Measurements from ENCODE around the gene FGFR1OP2.

The FGFR1OP2 gene

GRCh38 chr12:26921886-26922285 lies 16.4 kb upstream of the FGFR1OP2 start:
- Histone ChIP-seq H3K27ac (ENCODE audit: low read depth, low read length) (no peak overlapping the region), H3K36me3 (ENCODE audit: control insufficient read depth in 1 of 2, insufficient read depth in 2 of 2, low read length in 2 of 2) (peaks cover 11 to 34% of the 10 kb centered on the region in 2 donors), H3K4me3 (ENCODE audit: low read depth in 1 of 2, low read length in 2 of 2) (no peak overlapping the region), H3K9ac (ENCODE audit: low read depth in 1 of 2, low read length in 2 of 2) (no peak overlapping the region), H3K9me3 (ENCODE audit: control insufficient read depth in 1 of 2, low read length in 2 of 2) (no peaks in the 10 kb centered on the region), H3K27me3 (ENCODE audit: control insufficient read depth in 1 of 2, insufficient read depth in 2 of 2, low read length in 2 of 2) (no peaks in the 10 kb centered on the region), H3K4me1 (ENCODE audit: control insufficient read depth in 1 of 2, insufficient read depth in 2 of 2, low read length in 2 of 2) (no peaks in the 10 kb centered on the region)

DNA sequence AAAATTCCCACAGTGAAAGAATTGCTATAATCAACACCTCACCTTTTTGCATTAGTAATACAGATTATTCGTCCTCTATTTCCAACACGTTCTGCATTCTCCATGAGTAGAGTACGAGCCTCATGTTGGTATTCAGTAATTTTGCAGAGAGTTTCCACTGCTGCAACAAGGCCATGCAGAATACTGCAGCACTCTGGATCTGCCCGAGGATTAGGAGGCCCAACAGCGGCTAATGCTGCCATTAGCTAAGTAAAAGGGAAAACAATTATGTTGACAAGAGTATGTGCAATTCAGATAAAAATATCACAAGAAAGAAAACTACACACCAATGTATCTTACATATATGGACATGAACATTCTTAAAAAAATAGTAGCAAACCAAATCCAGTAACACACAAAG lies 9.6 kb upstream of the FGFR1OP2 start:
- Histone ChIP-seq H3K27ac (ENCODE audit: low read depth, low read length) (no peak overlapping the region), H3K36me3 (ENCODE audit: control insufficient read depth in 1 of 2, insufficient read depth in 2 of 2, low read length in 2 of 2) (peaks cover 12 to 37% of the 10 kb centered on the region in 2 donors), H3K4me1 (ENCODE audit: control insufficient read depth in 1 of 2, insufficient read depth in 2 of 2, low read length in 2 of 2) (peaks cover 0 to 4% of the 10 kb centered on the region in 2 donors), H3K9me3 (ENCODE audit: control insufficient read depth in 1 of 2, low read length in 2 of 2) (no peaks in the 10 kb centered on the region), H3K4me3 (ENCODE audit: low read depth in 1 of 2, low read length in 2 of 2) (no peak overlapping the region), H3K27me3 (ENCODE audit: control insufficient read depth in 1 of 2, insufficient read depth in 2 of 2, low read length in 2 of 2) (no peaks in the 10 kb centered on the region), H3K9ac (ENCODE audit: low read depth in 1 of 2, low read length in 2 of 2) (no peak overlapping the region)

DNA sequence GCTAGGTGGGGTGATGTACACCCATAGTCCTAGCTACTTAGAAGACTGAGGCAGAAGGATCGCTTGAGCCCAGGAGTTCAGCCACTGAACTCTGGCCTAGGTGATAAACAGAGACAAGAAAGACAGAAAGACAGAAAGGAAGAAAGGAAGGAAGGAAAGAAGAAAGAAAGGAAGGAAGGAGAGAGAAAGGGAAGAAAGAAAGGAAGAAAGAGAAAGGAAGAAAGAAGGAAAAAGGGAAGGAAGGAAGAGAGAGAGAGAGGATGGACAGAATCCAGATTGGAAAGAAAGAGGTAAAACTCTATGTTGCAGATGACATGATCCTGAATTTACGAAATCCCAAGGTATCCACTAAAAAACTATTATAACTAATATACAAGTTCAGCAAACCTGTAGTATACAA lies 8.7 kb upstream of the FGFR1OP2 start:
- H3K4me1 ChIP-seq (ENCODE audit: control insufficient read depth in 1 of 2, insufficient read depth in 2 of 2, low read length in 2 of 2), result peaks cover 0 to 4% of the 10 kb centered on the region in 2 donors
- no peaks in the 10 kb centered on the region for H3K9me3 ChIP-seq (ENCODE audit: control insufficient read depth in 1 of 2, low read length in 2 of 2)
- no peaks in the 10 kb centered on the region for H3K27me3 ChIP-seq (ENCODE audit: control insufficient read depth in 1 of 2, insufficient read depth in 2 of 2, low read length in 2 of 2)
- no peak overlapping the region for H3K27ac ChIP-seq (ENCODE audit: low read depth, low read length)
- H3K9ac ChIP-seq (ENCODE audit: low read depth in 1 of 2, low read length in 2 of 2), result no peak overlapping the region
- H3K4me3 ChIP-seq (ENCODE audit: low read depth in 1 of 2, low read length in 2 of 2), result no peak overlapping the region
- H3K36me3 ChIP-seq (ENCODE audit: control insufficient read depth in 1 of 2, insufficient read depth in 2 of 2, low read length in 2 of 2), result peaks cover 12 to 32% of the 10 kb centered on the region in 2 donors

DNA sequence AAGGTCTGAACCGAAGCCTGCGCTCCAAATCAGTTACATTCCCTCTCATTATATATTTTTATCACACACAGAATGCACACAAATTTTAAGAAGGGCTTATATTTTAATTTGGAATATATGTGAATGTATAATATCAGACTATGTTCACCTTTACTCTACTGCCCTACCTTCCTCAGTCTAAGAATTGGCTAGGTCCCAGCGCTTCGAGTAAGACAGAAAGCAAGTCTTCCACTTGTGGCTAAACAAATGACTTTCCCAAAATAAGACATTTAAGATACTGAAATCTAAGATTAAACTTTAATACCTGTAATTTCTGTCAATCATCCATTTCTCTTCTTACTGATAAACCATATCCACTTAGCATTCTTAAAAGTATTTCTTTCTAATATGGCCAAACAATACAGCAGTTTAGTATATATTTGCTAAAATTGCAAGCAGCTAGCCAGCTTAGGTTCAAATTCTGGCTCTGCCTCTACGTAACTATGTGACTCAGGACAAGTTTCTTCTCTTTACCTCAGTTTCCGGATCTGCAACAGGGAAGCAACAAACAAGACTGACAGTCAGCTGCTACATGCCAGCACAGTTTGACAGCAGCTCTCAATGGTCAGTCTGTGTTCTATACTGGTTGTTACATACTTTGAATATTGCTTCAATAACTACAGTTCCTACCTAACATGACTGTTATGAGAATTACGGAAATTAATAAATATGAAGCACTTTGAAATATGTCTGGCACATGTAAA lies 2.5 kb upstream of the FGFR1OP2 start:
- Histone ChIP-seq H3K27me3 (ENCODE audit: control insufficient read depth in 1 of 2, insufficient read depth in 2 of 2, low read length in 2 of 2) (no peaks in the 10 kb centered on the region), H3K4me3 (ENCODE audit: low read depth in 1 of 2, low read length in 2 of 2) (peak overlapping the region; percentile 5 to 97), H3K4me1 (ENCODE audit: control insufficient read depth in 1 of 2, insufficient read depth in 2 of 2, low read length in 2 of 2) (peaks cover 24 to 36% of the 10 kb centered on the region in 2 donors), H3K36me3 (ENCODE audit: control insufficient read depth in 1 of 2, insufficient read depth in 2 of 2, low read length in 2 of 2) (no peaks in the 10 kb centered on the region), H3K9ac (ENCODE audit: low read depth in 1 of 2, low read length in 2 of 2) (peak overlapping the region in 1 of 2 donors; percentile 3), H3K27ac (ENCODE audit: low read depth, low read length) (no peak overlapping the region), H3K9me3 (ENCODE audit: control insufficient read depth in 1 of 2, low read length in 2 of 2) (no peaks in the 10 kb centered on the region)

DNA sequence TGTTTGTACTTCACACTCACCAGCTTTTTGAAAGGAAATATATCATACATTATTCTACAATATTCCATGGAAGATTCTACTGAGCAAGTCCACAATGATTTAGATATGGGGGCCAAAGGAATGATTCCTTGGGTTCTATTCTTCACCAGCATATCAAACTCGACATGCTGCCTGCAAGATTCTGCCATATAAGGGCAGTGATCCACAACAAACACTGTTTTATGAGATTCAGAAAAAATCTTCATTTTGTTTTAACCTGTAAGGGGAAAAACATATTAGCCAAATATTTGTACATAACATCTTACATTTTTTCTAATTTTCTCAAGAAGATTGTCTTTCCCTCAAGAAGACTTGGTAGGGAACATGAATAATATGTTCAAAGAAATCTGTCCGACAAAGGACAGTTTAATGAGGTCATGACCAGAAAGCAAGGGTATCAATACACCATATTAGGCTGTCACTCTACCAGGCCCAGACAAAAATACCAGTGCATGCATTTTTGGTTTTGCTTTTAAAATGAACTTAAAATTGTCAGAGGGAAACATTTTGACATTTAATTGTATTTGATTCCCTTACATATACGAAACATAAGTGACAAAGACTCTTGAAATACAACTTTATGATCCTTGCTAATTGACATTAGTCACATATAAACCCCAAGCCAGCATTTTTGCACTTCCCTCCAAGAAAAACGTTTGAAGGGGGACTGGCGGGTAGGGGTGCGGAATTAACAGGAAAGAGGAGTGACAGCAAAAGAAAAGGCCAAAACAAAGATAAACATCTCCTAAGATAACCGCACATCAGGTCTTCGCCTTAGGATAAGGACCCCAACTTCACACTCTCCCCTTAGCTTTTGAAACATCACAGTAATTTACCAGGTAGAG lies 1.5 kb upstream of the FGFR1OP2 start:
- Histone ChIP-seq H3K9me3 (ENCODE audit: control insufficient read depth in 1 of 2, low read length in 2 of 2) (no peaks in the 10 kb centered on the region), H3K27ac (ENCODE audit: low read depth, low read length) (no peak overlapping the region), H3K36me3 (ENCODE audit: control insufficient read depth in 1 of 2, insufficient read depth in 2 of 2, low read length in 2 of 2) (no peaks in the 10 kb centered on the region), H3K27me3 (ENCODE audit: control insufficient read depth in 1 of 2, insufficient read depth in 2 of 2, low read length in 2 of 2) (no peaks in the 10 kb centered on the region), H3K4me1 (ENCODE audit: control insufficient read depth in 1 of 2, insufficient read depth in 2 of 2, low read length in 2 of 2) (peaks cover 24 to 36% of the 10 kb centered on the region in 2 donors), H3K4me3 (ENCODE audit: low read depth in 1 of 2, low read length in 2 of 2) (peak overlapping the region; percentile 92 to 97), H3K9ac (ENCODE audit: low read depth in 1 of 2, low read length in 2 of 2) (peak overlapping the region; percentile 91 to 97)

GRCh38 chr12:26937443-26937862 lies 817 bp upstream of the FGFR1OP2 start:
- Histone ChIP-seq H3K27me3 (ENCODE audit: control insufficient read depth in 1 of 2, insufficient read depth in 2 of 2, low read length in 2 of 2) (no peaks in the 10 kb centered on the region), H3K4me3 (ENCODE audit: low read depth in 1 of 2, low read length in 2 of 2) (peak overlapping the region; percentile 92 to 97), H3K9me3 (ENCODE audit: control insufficient read depth in 1 of 2, low read length in 2 of 2) (no peaks in the 10 kb centered on the region), H3K27ac (ENCODE audit: low read depth, low read length) (peak overlapping the region; percentile 89), H3K9ac (ENCODE audit: low read depth in 1 of 2, low read length in 2 of 2) (peak overlapping the region; percentile 91 to 97), H3K36me3 (ENCODE audit: control insufficient read depth in 1 of 2, insufficient read depth in 2 of 2, low read length in 2 of 2) (no peaks in the 10 kb centered on the region), H3K4me1 (ENCODE audit: control insufficient read depth in 1 of 2, insufficient read depth in 2 of 2, low read length in 2 of 2) (peaks cover 24 to 32% of the 10 kb centered on the region in 2 donors)

GRCh38 chr12:26938701-26939062 lies 412 bp downstream of the FGFR1OP2 start:
- H3K36me3 ChIP-seq (ENCODE audit: control insufficient read depth in 1 of 2, insufficient read depth in 2 of 2, low read length in 2 of 2), result no peaks in the 10 kb centered on the region
- H3K4me3 ChIP-seq (ENCODE audit: low read depth in 1 of 2, low read length in 2 of 2), result peak overlapping the region; percentile 92 to 97
- H3K27me3 ChIP-seq (ENCODE audit: control insufficient read depth in 1 of 2, insufficient read depth in 2 of 2, low read length in 2 of 2), result no peaks in the 10 kb centered on the region
- no peaks in the 10 kb centered on the region for H3K9me3 ChIP-seq (ENCODE audit: control insufficient read depth in 1 of 2, low read length in 2 of 2)
- peak overlapping the region; percentile 89 for H3K27ac ChIP-seq (ENCODE audit: low read depth, low read length)
- peaks cover 24 to 32% of the 10 kb centered on the region in 2 donors for H3K4me1 ChIP-seq (ENCODE audit: control insufficient read depth in 1 of 2, insufficient read depth in 2 of 2, low read length in 2 of 2)
- H3K9ac ChIP-seq (ENCODE audit: low read depth in 1 of 2, low read length in 2 of 2), result peak overlapping the region; percentile 97 to 100

- Histone ChIP-seq H3K27me3 (ENCODE audit: control insufficient read depth in 1 of 2, insufficient read depth in 2 of 2, low read length in 2 of 2) (no peaks in the 10 kb centered on the region), H3K27ac (ENCODE audit: low read depth, low read length) (no peak overlapping the region), H3K4me3 (ENCODE audit: low read depth in 1 of 2, low read length in 2 of 2) (peak overlapping the region; percentile 92 to 97), H3K36me3 (ENCODE audit: control insufficient read depth in 1 of 2, insufficient read depth in 2 of 2, low read length in 2 of 2) (no peaks in the 10 kb centered on the region), H3K9me3 (ENCODE audit: control insufficient read depth in 1 of 2, low read length in 2 of 2) (no peaks in the 10 kb centered on the region), H3K9ac (ENCODE audit: low read depth in 1 of 2, low read length in 2 of 2) (peak overlapping the region; percentile 97 to 100), H3K4me1 (ENCODE audit: control insufficient read depth in 1 of 2, insufficient read depth in 2 of 2, low read length in 2 of 2) (peaks cover 24 to 32% of the 10 kb centered on the region in 2 donors)
Observed at GRCh38 chr12:26939192-26939832, 1.0 kb downstream of the FGFR1OP2 start.

DNA sequence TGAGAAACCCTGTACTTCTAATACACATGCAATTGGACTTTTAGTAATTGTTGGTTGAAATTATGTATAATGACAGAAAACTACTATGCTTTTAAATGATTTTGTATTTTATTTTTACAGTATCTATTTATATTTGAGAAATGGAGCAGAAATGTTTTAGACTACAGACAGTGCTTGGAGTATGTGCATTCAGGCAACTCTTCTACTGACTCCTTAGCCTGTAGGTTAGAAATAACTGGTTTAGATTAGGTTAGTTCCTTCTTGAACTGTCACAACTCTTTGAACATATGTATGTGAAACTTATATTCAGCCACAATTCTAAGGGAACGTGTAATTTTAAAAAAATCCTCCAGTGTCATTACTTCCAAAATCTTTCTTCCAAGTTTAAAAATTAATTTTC lies 1.7 kb downstream of the FGFR1OP2 start:
- peak overlapping the region; percentile 92 to 97 for H3K4me3 ChIP-seq (ENCODE audit: low read depth in 1 of 2, low read length in 2 of 2)
- no peak overlapping the region for H3K27ac ChIP-seq (ENCODE audit: low read depth, low read length)
- peaks cover 24 to 32% of the 10 kb centered on the region in 2 donors for H3K4me1 ChIP-seq (ENCODE audit: control insufficient read depth in 1 of 2, insufficient read depth in 2 of 2, low read length in 2 of 2)
- no peaks in the 10 kb centered on the region for H3K9me3 ChIP-seq (ENCODE audit: control insufficient read depth in 1 of 2, low read length in 2 of 2)
- H3K9ac ChIP-seq (ENCODE audit: low read depth in 1 of 2, low read length in 2 of 2), result peak overlapping the region; percentile 97 to 100
- no peaks in the 10 kb centered on the region for H3K27me3 ChIP-seq (ENCODE audit: control insufficient read depth in 1 of 2, insufficient read depth in 2 of 2, low read length in 2 of 2)
- H3K36me3 ChIP-seq (ENCODE audit: control insufficient read depth in 1 of 2, insufficient read depth in 2 of 2, low read length in 2 of 2), result no peaks in the 10 kb centered on the region
